HCT116 (cell line): ENCODE measurements around the gene PSMB4. TPM values are rescaled to one million over a fixed set of nuclear protein-coding genes. Genes with fewer than 3 reads are reported as not detected.

Experiments
- ATAC-seq: fragments of 200-7000 bp; cut with Tn5 transposase; 2 replicates; pipeline ENCODE4 v1.9.1; 2020; ENCODE audit warnings: mild to moderate bottlenecking, moderate library complexity
- BruUV-seq: library from RNA; stranded (reverse); fragments of 400-500 nt; replicated peaks from 2 replicates; lab custom pipeline; 2021; lab: Mats Ljungman, UMichigan
- CTCF ChIA-PET: fragments of 300-600 bp; sonication (Branson Sonifier 250); formaldehyde crosslinking; loops from one replicate; lab custom pipeline; 2021; ENCODE audit warnings: antibody characterized with exemption; lab: Charles Lee
- POLR2A ChIA-PET: fragments of 300-600, 350-600 bp; sonication (Branson Sonifier 250); formaldehyde crosslinking; loops from one replicate; lab custom pipeline; 2021; ENCODE audit warnings: antibody characterized with exemption; lab: Charles Lee
- RAD21 ChIA-PET, 2 experiments: fragments of 300-600 bp; sonication (Branson Sonifier 250); formaldehyde crosslinking; loops; one replicate each; lab custom pipeline; 2023; ENCODE audit warnings: low total read pairs in 2 of 2; ENCODE audit not compliant: uncharacterized antibody in 2 of 2, unreplicated experiment in 2 of 2, low non-redundant PET in 1 of 2; lab: Charles Lee
- DNase-seq: peaks from one replicate; pipeline ENCODE4 v3.0.0-alpha.2; 2010; ENCODE audit warnings: low read depth, low spot score
- H2AFZ ChIP-seq: fragments of 200-600 bp; shearing (Covaris generic), sonication (generic); 2 replicates; pipeline ENCODE4 v1.6.1; 2017; ENCODE audit warnings: low read depth, mixed run types, mixed read lengths, antibody characterized with exemption, low read length; ENCODE audit not compliant: poor library complexity, severe bottlenecking
- H3K27ac ChIP-seq: 2 replicates; pipeline ENCODE4 v1.5.1; 2012; ENCODE audit warnings: low read depth, low read length
- H3K27me3 ChIP-seq: fragments of 200-600 bp; sonication (generic); 2 replicates; pipeline ENCODE4 v1.6.1; 2016; ENCODE audit warnings: mixed run types, low read length, mixed read lengths; ENCODE audit not compliant: insufficient read depth
- H3K36me3 ChIP-seq, 2 experiments: fragments of 200-500 bp in 1 of 2; fragments of 200-600 bp in 1 of 2; sonication (Bioruptor generic) in 1 of 2; sonication (generic) in 1 of 2; 2 replicates each; pipeline versions ENCODE4 v1.5.1 to v1.6.1; 2014 to 2016; ENCODE audit warnings: low read length in 2 of 2, inconsistent platforms in 1 of 2, mixed read lengths in 1 of 2, mixed run types in 1 of 2; ENCODE audit not compliant: insufficient read depth in 2 of 2, control insufficient read depth in 1 of 2
- H3K4me1 ChIP-seq, 2 experiments: fragments of 200-600 bp in 1 of 2; sonication (generic) in 1 of 2; 2 replicates each; pipeline versions ENCODE4 v1.5.1 to v1.6.1; 2012 to 2017; ENCODE audit warnings: low read length in 2 of 2, inconsistent platforms in 1 of 2, mild to moderate bottlenecking in 1 of 2, mixed read lengths in 1 of 2, mixed run types in 1 of 2, moderate library complexity in 1 of 2; ENCODE audit not compliant: insufficient read depth in 2 of 2, control insufficient read depth in 1 of 2
- H3K4me2 ChIP-seq: fragments of 200-600 bp; sonication (generic); 2 replicates; pipeline ENCODE4 v1.6.1; 2017; ENCODE audit warnings: mixed run types, low read length, mixed read lengths
- H3K4me3 ChIP-seq, 2 experiments: fragments of 200-600 bp in 1 of 2; sonication (generic) in 1 of 2; replicated peaks in 1 of 2; 2 replicates each; pipeline ENCODE4 v1.5.1; 2011 to 2016; ENCODE audit warnings: low read length in 2 of 2, control low read depth in 1 of 2, low read depth in 1 of 2, mild to moderate bottlenecking in 1 of 2, mixed read lengths in 1 of 2, mixed run types in 1 of 2
- H3K79me2 ChIP-seq: fragments of 200-600 bp; sonication (generic); 2 replicates; pipeline ENCODE4 v1.6.1; 2017; ENCODE audit warnings: mild to moderate bottlenecking, mixed run types, low read length, moderate library complexity, mixed read lengths; ENCODE audit not compliant: insufficient read depth
- H3K9ac ChIP-seq: fragments of 200-600 bp; sonication (generic); 2 replicates; pipeline ENCODE4 v1.6.1; 2016; ENCODE audit warnings: low read length, mixed read lengths
- H3K9me2 ChIP-seq: fragments of 200-600 bp; sonication (generic), shearing (Covaris generic); 2 replicates; pipeline ENCODE4 v1.6.1; 2017; ENCODE audit warnings: mixed run types, mild to moderate bottlenecking, moderate library complexity; ENCODE audit not compliant: insufficient read depth
- H3K9me3 ChIP-seq, 2 experiments: fragments of 200-500 bp in 1 of 2; fragments of 200-600 bp in 1 of 2; sonication (Bioruptor generic) in 1 of 2; sonication (generic) in 1 of 2; 2 replicates each; pipeline ENCODE4 v1.6.1; 2014 to 2017; ENCODE audit warnings: low read length in 2 of 2, mixed read lengths in 2 of 2, inconsistent platforms in 1 of 2, low read depth in 1 of 2, mild to moderate bottlenecking in 1 of 2, mixed run types in 1 of 2, moderate library complexity in 1 of 2; ENCODE audit not compliant: control insufficient read depth in 1 of 2, insufficient read depth in 1 of 2
- H4K20me1 ChIP-seq: fragments of 200-600 bp; sonication (generic), shearing (Covaris generic); 2 replicates; pipeline ENCODE4 v1.6.1; 2017; ENCODE audit warnings: mixed run types, mild to moderate bottlenecking, moderate library complexity; ENCODE audit not compliant: insufficient read depth
- CEBPB ChIP-seq: IDR thresholded peaks from 2 replicates; pipeline ENCODE4 v1.6.1; 2012; ENCODE audit warnings: low read depth
- EGR1 ChIP-seq: IDR thresholded peaks from 2 replicates; pipeline ENCODE4 v1.6.1; 2012; ENCODE audit warnings: low read depth
- EZH2phosphoT487 ChIP-seq: fragments of 200-600 bp; IDR thresholded peaks from 2 replicates; pipeline ENCODE4 v1.6.1; 2018; ENCODE audit warnings: antibody characterized with exemption, borderline replicate concordance
- POLR2A ChIP-seq: IDR thresholded peaks from 2 replicates; pipeline ENCODE4 v1.7.0; 2011; ENCODE audit warnings: borderline replicate concordance; ENCODE audit not compliant: insufficient read depth, insufficient read length; ENCODE audit errors: extremely low read depth
- RAD21 ChIP-seq: IDR thresholded peaks from 2 replicates; pipeline ENCODE4 v1.6.1; 2012; ENCODE audit warnings: low read depth, mild to moderate bottlenecking
- SP1 ChIP-seq: IDR thresholded peaks from 2 replicates; pipeline ENCODE4 v1.6.1; 2012; ENCODE audit warnings: low read depth
- TCF7L2 ChIP-seq: IDR thresholded peaks from 2 replicates; pipeline ENCODE4 v1.7.0; 2011; ENCODE audit warnings: borderline replicate concordance, inconsistent platforms; ENCODE audit not compliant: insufficient read depth, insufficient read length; ENCODE audit errors: extremely low read depth
- ZNF274 ChIP-seq: fragments of 200-500 bp; sonication (Bioruptor generic); IDR thresholded peaks from 2 replicates; pipeline ENCODE4 v1.6.1; 2014; ENCODE audit warnings: mild to moderate bottlenecking, low read depth, low read length, inconsistent platforms
- intact Hi-C: fragments of 100-400 bp; cut with micrococcal nuclease; formaldehyde crosslinking; loops from 2 replicates; pipeline ENCODE4 v1.10.0; 2022
- total RNA-seq: library from RNA; stranded (reverse); gene quantifications from one replicate; pipeline ENCODE4 v1.2.1, GENCODE V29; 2021; ENCODE audit not compliant: unreplicated experiment
- TF ChIP-seq, protein P1 (sequence below): IDR thresholded peaks from 2 replicates; pipeline ENCODE4 v1.6.1; 2012
- TF ChIP-seq, protein P2 (sequence below): IDR thresholded peaks from 2 replicates; pipeline ENCODE4 v1.6.1; 2012; ENCODE audit warnings: low read depth
- TF ChIP-seq, protein P3 (sequence below): IDR thresholded peaks from 2 replicates; pipeline ENCODE4 v1.6.1; 2012
- TF ChIP-seq, protein P4 (sequence below), 3 experiments: fragments of 200-600 bp in 1 of 3; sonication (generic) in 1 of 3; IDR thresholded peaks in 2 of 3; conservative IDR thresholded peaks in 1 of 3; 2 replicates each; pipeline ENCODE4 v1.5.1; 2012 to 2017; ENCODE audit warnings: low read depth in 2 of 3, low read length in 2 of 3, antibody characterized with exemption in 1 of 3, borderline replicate concordance in 1 of 3, control low read depth in 1 of 3, mild to moderate bottlenecking in 1 of 3, mixed read lengths in 1 of 3, mixed run types in 1 of 3, moderate library complexity in 1 of 3; ENCODE audit not compliant: insufficient read depth in 1 of 3

Gene PSMB4
- total RNA-seq, 1 experiment from 2014 or later = 341 TPM

DNA sequence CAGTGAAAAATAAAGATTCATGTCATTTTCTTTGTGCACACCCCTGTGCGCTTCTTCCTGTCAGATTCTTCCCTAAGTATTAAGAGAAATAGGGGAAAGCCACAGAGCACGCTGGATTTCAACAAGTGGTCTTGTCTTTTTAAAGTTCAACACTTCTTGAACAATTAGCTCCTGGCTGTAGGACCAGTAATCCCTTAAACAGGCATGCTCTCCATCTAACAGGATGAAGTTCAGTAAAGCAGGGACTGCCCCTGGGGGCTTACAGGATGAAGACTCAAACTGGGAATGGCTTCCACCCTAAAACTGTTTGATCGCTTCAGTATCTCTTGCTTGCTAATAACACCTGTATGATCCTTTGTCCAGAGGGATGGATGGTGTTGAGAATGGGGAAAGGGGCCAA is 4.2 kb downstream of the PSMB4 start:
- no peak overlapping the region for H3K9ac ChIP-seq
- no peak overlapping the region for H3K4me2 ChIP-seq
- TF ChIP-seq, protein P1, sequence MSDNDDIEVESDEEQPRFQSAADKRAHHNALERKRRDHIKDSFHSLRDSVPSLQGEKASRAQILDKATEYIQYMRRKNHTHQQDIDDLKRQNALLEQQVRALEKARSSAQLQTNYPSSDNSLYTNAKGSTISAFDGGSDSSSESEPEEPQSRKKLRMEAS = 0 out of 2 replicates have a peak, but pooled peaks have one; percentile 1
- TF ChIP-seq POLR2A = no peak
- peaks cover 4 to 18% of the 10 kb centered on the region in 2 experiments; a peak in 3 of 4 replicates for H3K4me1 ChIP-seq
- H3K9me2 ChIP-seq = no peaks in the 10 kb centered on the region
- ATAC-seq (no peak), DNase-seq (no peak)
- H3K27me3 ChIP-seq = no peaks in the 10 kb centered on the region
- H2AFZ ChIP-seq = no peak overlapping the region
- no peak overlapping the region for H3K4me3 ChIP-seq
- H3K36me3 ChIP-seq = peaks cover 48 to 53% of the 10 kb centered on the region in 2 experiments
- BruUV-seq = no TSS peak
- intact Hi-C loops = no loop called here
- H3K27ac ChIP-seq = no peak overlapping the region
- RAD21 ChIA-PET = no interaction called here
- H3K9me3 ChIP-seq = no peaks in the 10 kb centered on the region
- peaks cover 27% of the 10 kb centered on the region for H3K79me2 ChIP-seq
- no peaks in the 10 kb centered on the region for H4K20me1 ChIP-seq
- POLR2A ChIA-PET = interaction anchor here (0.6 kb wide), 1 partner anchor 8 kb away, joined by 3 read pairs; no protein-coding TSS in a partner anchor
- CTCF ChIA-PET = interaction anchor here (1.2 kb wide), 1 partner anchor 103 kb away, joined by 4 read pairs; no protein-coding TSS in a partner anchor

DNA sequence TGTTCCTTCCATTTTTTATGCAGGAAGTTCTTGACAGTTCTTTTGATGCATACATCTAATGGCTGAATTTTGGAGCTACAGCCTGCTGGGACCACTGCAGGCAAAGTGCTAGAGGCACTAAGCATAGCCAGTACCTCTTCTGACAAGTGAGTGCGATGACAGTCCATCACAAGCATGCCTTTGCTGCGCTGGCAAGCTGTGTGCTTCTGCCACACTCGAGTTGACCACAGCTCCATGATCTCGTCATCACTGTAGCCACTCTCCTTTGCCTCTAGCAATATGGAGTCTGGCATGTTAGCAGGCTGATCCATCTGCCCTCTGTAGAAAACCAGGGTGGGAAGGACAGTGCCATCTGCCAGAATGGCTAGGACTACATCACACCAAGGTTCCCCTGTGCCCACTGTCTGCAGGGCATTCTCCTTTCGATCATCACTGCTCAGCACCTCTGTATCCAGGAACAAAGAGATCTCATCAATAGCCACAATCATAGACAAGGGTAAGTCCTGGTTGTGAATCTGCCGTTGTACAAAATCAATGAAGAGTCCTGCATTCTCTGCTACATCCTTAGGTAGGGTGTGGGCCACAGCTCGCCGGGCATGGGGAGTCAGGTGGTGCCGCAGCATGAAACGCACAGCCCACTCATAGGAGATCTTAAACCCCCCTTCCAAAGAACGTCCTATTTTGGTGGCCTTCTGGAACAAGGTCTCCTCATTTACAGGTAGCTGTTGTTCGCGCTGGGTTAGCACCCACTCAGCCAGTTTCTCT is 6.0 kb downstream of the PSMB4 start:
- no peak overlapping the region for H3K4me2 ChIP-seq
- peaks cover 16% of the 10 kb centered on the region for H3K79me2 ChIP-seq
- H3K27me3 ChIP-seq = no peaks in the 10 kb centered on the region
- no TSS peak for BruUV-seq
- ChIA-PET RAD21 (no interaction called here), POLR2A (no interaction called here), CTCF (interaction anchor here (1.1 to 1.5 kb wide), 2 partner anchors 13 to 104 kb away, joined by 3 to 4 read pairs; no protein-coding TSS in a partner anchor)
- no peak overlapping the region for H3K4me3 ChIP-seq
- intact Hi-C loops = no loop called here
- H3K4me1 ChIP-seq = peaks cover 4 to 14% of the 10 kb centered on the region in 2 experiments; a peak in 3 of 4 replicates
- no peak overlapping the region for H3K27ac ChIP-seq
- no peaks in the 10 kb centered on the region for H4K20me1 ChIP-seq
- no peak overlapping the region for H3K9ac ChIP-seq
- DNase-seq = no peak
- ATAC-seq = no peak
- no peaks in the 10 kb centered on the region for H3K9me2 ChIP-seq
- H2AFZ ChIP-seq = no peak overlapping the region
- no peaks in the 10 kb centered on the region for H3K9me3 ChIP-seq
- peaks cover 53 to 61% of the 10 kb centered on the region in 2 experiments for H3K36me3 ChIP-seq
- TF ChIP-seq TCF7L2 (no peak), SP1 (no peak), EZH2phosphoT487 (no peak), RAD21 (no peak), CEBPB (no peak), EGR1 (no peak), ZNF274 (no peak)
- TF ChIP-seq, protein P2, sequence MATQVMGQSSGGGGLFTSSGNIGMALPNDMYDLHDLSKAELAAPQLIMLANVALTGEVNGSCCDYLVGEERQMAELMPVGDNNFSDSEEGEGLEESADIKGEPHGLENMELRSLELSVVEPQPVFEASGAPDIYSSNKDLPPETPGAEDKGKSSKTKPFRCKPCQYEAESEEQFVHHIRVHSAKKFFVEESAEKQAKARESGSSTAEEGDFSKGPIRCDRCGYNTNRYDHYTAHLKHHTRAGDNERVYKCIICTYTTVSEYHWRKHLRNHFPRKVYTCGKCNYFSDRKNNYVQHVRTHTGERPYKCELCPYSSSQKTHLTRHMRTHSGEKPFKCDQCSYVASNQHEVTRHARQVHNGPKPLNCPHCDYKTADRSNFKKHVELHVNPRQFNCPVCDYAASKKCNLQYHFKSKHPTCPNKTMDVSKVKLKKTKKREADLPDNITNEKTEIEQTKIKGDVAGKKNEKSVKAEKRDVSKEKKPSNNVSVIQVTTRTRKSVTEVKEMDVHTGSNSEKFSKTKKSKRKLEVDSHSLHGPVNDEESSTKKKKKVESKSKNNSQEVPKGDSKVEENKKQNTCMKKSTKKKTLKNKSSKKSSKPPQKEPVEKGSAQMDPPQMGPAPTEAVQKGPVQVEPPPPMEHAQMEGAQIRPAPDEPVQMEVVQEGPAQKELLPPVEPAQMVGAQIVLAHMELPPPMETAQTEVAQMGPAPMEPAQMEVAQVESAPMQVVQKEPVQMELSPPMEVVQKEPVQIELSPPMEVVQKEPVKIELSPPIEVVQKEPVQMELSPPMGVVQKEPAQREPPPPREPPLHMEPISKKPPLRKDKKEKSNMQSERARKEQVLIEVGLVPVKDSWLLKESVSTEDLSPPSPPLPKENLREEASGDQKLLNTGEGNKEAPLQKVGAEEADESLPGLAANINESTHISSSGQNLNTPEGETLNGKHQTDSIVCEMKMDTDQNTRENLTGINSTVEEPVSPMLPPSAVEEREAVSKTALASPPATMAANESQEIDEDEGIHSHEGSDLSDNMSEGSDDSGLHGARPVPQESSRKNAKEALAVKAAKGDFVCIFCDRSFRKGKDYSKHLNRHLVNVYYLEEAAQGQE = no peak
- TF ChIP-seq, protein P3, sequence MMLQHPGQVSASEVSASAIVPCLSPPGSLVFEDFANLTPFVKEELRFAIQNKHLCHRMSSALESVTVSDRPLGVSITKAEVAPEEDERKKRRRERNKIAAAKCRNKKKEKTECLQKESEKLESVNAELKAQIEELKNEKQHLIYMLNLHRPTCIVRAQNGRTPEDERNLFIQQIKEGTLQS = no peak
- TF ChIP-seq, protein P4, sequence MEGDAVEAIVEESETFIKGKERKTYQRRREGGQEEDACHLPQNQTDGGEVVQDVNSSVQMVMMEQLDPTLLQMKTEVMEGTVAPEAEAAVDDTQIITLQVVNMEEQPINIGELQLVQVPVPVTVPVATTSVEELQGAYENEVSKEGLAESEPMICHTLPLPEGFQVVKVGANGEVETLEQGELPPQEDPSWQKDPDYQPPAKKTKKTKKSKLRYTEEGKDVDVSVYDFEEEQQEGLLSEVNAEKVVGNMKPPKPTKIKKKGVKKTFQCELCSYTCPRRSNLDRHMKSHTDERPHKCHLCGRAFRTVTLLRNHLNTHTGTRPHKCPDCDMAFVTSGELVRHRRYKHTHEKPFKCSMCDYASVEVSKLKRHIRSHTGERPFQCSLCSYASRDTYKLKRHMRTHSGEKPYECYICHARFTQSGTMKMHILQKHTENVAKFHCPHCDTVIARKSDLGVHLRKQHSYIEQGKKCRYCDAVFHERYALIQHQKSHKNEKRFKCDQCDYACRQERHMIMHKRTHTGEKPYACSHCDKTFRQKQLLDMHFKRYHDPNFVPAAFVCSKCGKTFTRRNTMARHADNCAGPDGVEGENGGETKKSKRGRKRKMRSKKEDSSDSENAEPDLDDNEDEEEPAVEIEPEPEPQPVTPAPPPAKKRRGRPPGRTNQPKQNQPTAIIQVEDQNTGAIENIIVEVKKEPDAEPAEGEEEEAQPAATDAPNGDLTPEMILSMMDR (IDR thresholded peaks at IDR 0.05 in 2 of 3, conservative IDR thresholded peaks at IDR 0.05 in 1 of 3; ENCODE audit: borderline replicate concordance in 1 of 3, insufficient read depth in 1 of 3, low read depth in 2 of 3, low read length in 2 of 3) = no peak
- TF ChIP-seq, protein P1 = no peak
